HAP-1 (cell line): ENCODE measurements around the gene HOXA3.

Experiments
- DNase-seq, 2 experiments: peaks; one replicate each; pipeline ENCODE4 v3.0.0-alpha.2; 2016 to 2020; ENCODE audit warnings: low spot score in 2 of 2
- H3K27me3 ChIP-seq: fragments of 250-450 bp; sonication (Bioruptor Pico); 2 replicates; pipeline ENCODE4 v1.5.1; 2020; ENCODE audit warnings: low read depth, mild to moderate bottlenecking, moderate library complexity
- H3K36me3 ChIP-seq: fragments of 250-450 bp; sonication (Bioruptor Pico); replicated peaks from 2 replicates; pipeline ENCODE4 v1.5.1; 2020; ENCODE audit warnings: mild to moderate bottlenecking
- H3K4me1 ChIP-seq: fragments of 250-450 bp; sonication (Bioruptor Pico); 2 replicates; pipeline ENCODE4 v1.5.1; 2020; ENCODE audit warnings: mild to moderate bottlenecking
- H3K4me3 ChIP-seq: fragments of 250-450 bp; sonication (Bioruptor Pico); 2 replicates; pipeline ENCODE4 v1.5.1; 2020; ENCODE audit warnings: mild to moderate bottlenecking, moderate library complexity
- H3K9me3 ChIP-seq: fragments of 250-450 bp; sonication (Bioruptor Pico); 2 replicates; pipeline ENCODE4 v1.5.1; 2020; ENCODE audit warnings: mild to moderate bottlenecking, moderate library complexity
- in situ Hi-C: fragments of 300-500 bp; cut with MboI; formaldehyde crosslinking; loops from 3 replicates; pipeline ENCODE4 v1.14.3; 2020; ENCODE audit warnings: low sequenced_read_pairs, inconsistent platforms, mixed read lengths

The HOXA3 gene

GRCh38 chr7:27119412-27119911, 32.9 kb downstream of the HOXA3 start:
- H3K4me1 ChIP-seq, result peaks cover 19% of the 10 kb centered on the region
- H3K9me3 ChIP-seq, result no peaks in the 10 kb centered on the region
- no peaks in the 10 kb centered on the region for H3K27me3 ChIP-seq
- H3K4me3 ChIP-seq, result no peak overlapping the region
- in situ Hi-C loops, result no loop called here
- no peak for DNase-seq
- H3K36me3 ChIP-seq, result no peaks in the 10 kb centered on the region; the same call in 1 of the 2 replicates

GRCh38 chr7:27118580-27118979, 33.8 kb downstream of the HOXA3 start:
- H3K4me1 ChIP-seq, result peaks cover 23% of the 10 kb centered on the region
- no peak overlapping the region for H3K4me3 ChIP-seq
- no peaks in the 10 kb centered on the region for H3K27me3 ChIP-seq
- no peaks in the 10 kb centered on the region for H3K9me3 ChIP-seq
- H3K36me3 ChIP-seq, result no peaks in the 10 kb centered on the region; the same call in 1 of the 2 replicates
- DNase-seq, result no peak
- in situ Hi-C loops, result no loop called here

GRCh38 chr7:27117887-27118491, 34.4 kb downstream of the HOXA3 start:
- in situ Hi-C loops, result no loop called here
- Histone ChIP-seq H3K4me3 (no peak overlapping the region), H3K9me3 (no peaks in the 10 kb centered on the region), H3K27me3 (no peaks in the 10 kb centered on the region), H3K4me1 (peaks cover 27% of the 10 kb centered on the region), H3K36me3 (no peaks in the 10 kb centered on the region; the same call in 1 of the 2 replicates)
- DNase-seq, result no peak

GRCh38 chr7:27116962-27117886, 35.2 kb downstream of the HOXA3 start:
- Histone ChIP-seq H3K9me3 (no peaks in the 10 kb centered on the region), H3K27me3 (no peaks in the 10 kb centered on the region), H3K4me3 (no peak overlapping the region), H3K4me1 (peaks cover 32% of the 10 kb centered on the region), H3K36me3 (no peaks in the 10 kb centered on the region; the same call in 1 of the 2 replicates)
- DNase-seq, result no peak
- in situ Hi-C loops, result no loop called here

- Histone ChIP-seq H3K4me1 (peaks cover 32% of the 10 kb centered on the region), H3K36me3 (no peaks in the 10 kb centered on the region; the same call in 1 of the 2 replicates), H3K4me3 (no peak overlapping the region), H3K27me3 (no peaks in the 10 kb centered on the region), H3K9me3 (no peaks in the 10 kb centered on the region)
- in situ Hi-C loops, result no loop called here
- no peak for DNase-seq
Observed at GRCh38 chr7:27116031-27116961, 36.1 kb downstream of the HOXA3 start.

GRCh38 chr7:27115221-27116026, 37.0 kb downstream of the HOXA3 start:
- H3K36me3 ChIP-seq, result no peaks in the 10 kb centered on the region
- no peaks in the 10 kb centered on the region for H3K9me3 ChIP-seq
- peak overlapping the region; percentile 4 for H3K4me3 ChIP-seq
- DNase-seq, result peak; percentile 84 to 86
- no peaks in the 10 kb centered on the region for H3K27me3 ChIP-seq
- in situ Hi-C loops, result no loop called here
- H3K4me1 ChIP-seq, result peaks cover 32% of the 10 kb centered on the region

GRCh38 chr7:27114881-27115220, 37.5 kb downstream of the HOXA3 start:
- no peak for DNase-seq
- Histone ChIP-seq H3K4me3 (no peak overlapping the region), H3K36me3 (no peaks in the 10 kb centered on the region), H3K4me1 (peaks cover 32% of the 10 kb centered on the region), H3K27me3 (no peaks in the 10 kb centered on the region), H3K9me3 (no peaks in the 10 kb centered on the region)
- in situ Hi-C loops, result no loop called here

GRCh38 chr7:27113991-27114769, 38.2 kb downstream of the HOXA3 start:
- Histone ChIP-seq H3K36me3 (no peaks in the 10 kb centered on the region), H3K4me3 (no peak overlapping the region), H3K27me3 (no peaks in the 10 kb centered on the region), H3K9me3 (no peaks in the 10 kb centered on the region), H3K4me1 (peaks cover 32% of the 10 kb centered on the region)
- in situ Hi-C loops, result no loop called here
- no peak for DNase-seq

- in situ Hi-C loops, result no loop called here
- Histone ChIP-seq H3K36me3 (no peaks in the 10 kb centered on the region), H3K27me3 (no peaks in the 10 kb centered on the region), H3K4me3 (no peak overlapping the region), H3K9me3 (no peaks in the 10 kb centered on the region), H3K4me1 (peaks cover 32% of the 10 kb centered on the region)
- no peak for DNase-seq
Observed at GRCh38 chr7:27112955-27113949, 39.1 kb downstream of the HOXA3 start.

- no peaks in the 10 kb centered on the region for H3K27me3 ChIP-seq
- in situ Hi-C loops, result no loop called here
- no peaks in the 10 kb centered on the region for H3K36me3 ChIP-seq
- H3K4me3 ChIP-seq, result no peak overlapping the region
- no peaks in the 10 kb centered on the region for H3K9me3 ChIP-seq
- no peak for DNase-seq
- peaks cover 32% of the 10 kb centered on the region for H3K4me1 ChIP-seq
Observed at GRCh38 chr7:27112361-27112760, 40.0 kb downstream of the HOXA3 start.

GRCh38 chr7:27111751-27112277, 40.6 kb downstream of the HOXA3 start:
- DNase-seq, result no peak
- Histone ChIP-seq H3K36me3 (no peaks in the 10 kb centered on the region), H3K4me1 (peaks cover 32% of the 10 kb centered on the region), H3K27me3 (no peaks in the 10 kb centered on the region), H3K9me3 (no peaks in the 10 kb centered on the region), H3K4me3 (no peak overlapping the region)
- in situ Hi-C loops, result no loop called here
